Activated CD4-positive, alpha-beta T cell treated with anti-CD3 and anti-CD28 coated beads, Interleukin-2, amount 50 U/mL, for 24 hours (primary cell): ENCODE measurements around the gene POLR2C.
"Not testable (repeated sequence)": the region's sequence is repeated elsewhere in the genome, so short reads cannot be mapped to it uniquely, and the experiment has no call there.

Experiments used
- DNase-seq, 2 donors: peaks; one replicate each; pipeline ENCODE4 v3.0.0-alpha.2; 2020; ENCODE audit warnings: low read depth in 1 of 2, low spot score in 1 of 2

Gene POLR2C

GRCh38 chr16:57462209-57462977, at the start of gene POLR2C:
Gene POLR2C, plus strand, starts transcription at chr16:57462679. Its CDS starts 46 bp downstream, at chr16:57462725.
- peak; percentile 86 to 91 for DNase-seq

- DNase-seq: no peak
Observed at GRCh38 chr16:57413301-57413730, 49.2 kb upstream of the POLR2C start.

- DNase-seq: no peak
Observed at GRCh38 chr16:57413733-57414132, 48.7 kb upstream of the POLR2C start.

- no peak for DNase-seq
Observed at GRCh38 chr16:57416084-57416483, 46.4 kb upstream of the POLR2C start.

- DNase-seq: no peak
Observed at GRCh38 chr16:57419506-57419905, 43.0 kb upstream of the POLR2C start.

DNA sequence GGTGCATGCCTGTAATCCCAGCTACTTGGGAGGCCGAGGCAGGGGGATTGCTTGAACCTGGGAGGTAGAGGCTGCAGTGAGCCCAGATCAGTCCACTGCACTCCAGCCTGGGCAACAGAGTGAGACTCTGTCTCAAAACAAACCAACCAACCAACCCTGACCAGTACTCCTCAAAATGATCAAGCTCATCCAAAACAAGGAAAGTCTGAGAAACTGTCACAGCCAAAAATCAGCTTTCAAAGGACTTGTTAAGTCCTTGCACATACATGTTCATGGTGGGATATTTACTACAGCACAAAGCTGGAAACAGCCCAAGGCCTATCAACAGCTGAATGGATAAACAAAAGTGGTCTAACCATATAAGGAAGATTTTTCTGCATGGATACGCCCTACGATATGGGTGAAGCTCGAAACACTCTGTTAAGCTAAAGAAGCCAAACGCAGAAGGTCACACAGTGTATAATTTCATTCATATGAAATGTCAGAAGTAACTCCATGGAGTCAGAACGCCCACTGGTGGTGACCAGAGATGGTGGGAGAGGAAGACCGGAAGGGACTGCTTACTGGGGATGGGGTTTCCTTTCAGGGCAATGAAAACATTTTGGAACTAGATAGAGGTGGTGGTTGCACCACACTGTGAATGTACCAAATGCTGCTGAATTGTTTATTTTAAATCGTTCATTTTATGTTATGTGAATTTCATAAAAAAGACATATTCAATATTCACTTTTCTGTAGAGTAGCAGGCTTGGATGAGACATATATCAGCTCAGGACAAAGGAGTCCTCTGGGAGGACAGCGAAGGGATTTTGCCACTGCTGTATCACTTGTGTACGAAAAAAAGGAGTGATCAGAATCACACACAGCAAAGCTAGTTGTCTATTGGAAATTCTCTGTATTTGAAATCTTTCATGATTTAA, 40.2 kb upstream of the POLR2C start:
- no peak for DNase-seq

- DNase-seq: no peak
Observed at GRCh38 chr16:57423152-57423551, 39.3 kb upstream of the POLR2C start.

- DNase-seq: no peak
Observed at GRCh38 chr16:57424583-57424982, 37.9 kb upstream of the POLR2C start.

DNA sequence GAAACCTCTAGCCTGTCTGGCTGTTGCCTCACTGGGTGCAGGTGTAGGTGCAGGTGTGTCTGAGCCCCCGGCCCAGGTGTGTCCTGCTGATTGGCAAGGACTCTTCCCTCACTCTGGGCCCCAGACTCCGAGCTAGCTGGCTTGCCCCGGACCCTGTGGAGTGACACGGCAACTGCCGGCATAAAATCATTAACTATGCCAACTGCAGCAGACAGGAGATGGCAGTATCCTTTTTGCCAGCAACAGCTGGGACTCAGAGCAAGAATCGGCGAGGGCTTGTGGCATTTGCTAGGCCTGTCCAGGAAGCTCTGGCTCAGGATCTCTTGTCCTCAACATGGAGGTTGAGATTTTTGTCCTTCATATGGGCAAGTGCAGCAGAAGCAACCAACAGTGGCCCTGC, 36.1 kb upstream of the POLR2C start:
- no peak for DNase-seq

- no peak for DNase-seq
Observed at GRCh38 chr16:57427307-57427706, 35.2 kb upstream of the POLR2C start.

DNA sequence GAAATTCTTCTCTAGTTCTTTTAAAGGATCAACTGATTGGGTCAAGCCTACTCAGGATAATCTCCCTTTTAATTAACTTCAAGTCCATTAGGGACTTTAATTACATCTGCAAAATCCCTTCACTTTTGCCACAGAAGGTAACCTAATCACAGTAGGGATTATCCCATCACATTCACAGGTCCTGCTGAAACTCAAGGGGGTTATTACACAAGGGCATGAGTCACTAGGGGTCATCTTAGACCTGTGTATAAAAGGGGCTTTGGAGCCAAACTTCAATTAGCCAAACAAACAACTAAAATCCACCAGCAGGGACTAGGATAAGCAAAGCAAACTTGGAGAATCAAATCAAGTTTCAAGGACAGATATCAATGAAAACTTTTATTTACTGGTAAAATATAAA, 34.7 kb upstream of the POLR2C start:
- DNase-seq: no peak

DNA sequence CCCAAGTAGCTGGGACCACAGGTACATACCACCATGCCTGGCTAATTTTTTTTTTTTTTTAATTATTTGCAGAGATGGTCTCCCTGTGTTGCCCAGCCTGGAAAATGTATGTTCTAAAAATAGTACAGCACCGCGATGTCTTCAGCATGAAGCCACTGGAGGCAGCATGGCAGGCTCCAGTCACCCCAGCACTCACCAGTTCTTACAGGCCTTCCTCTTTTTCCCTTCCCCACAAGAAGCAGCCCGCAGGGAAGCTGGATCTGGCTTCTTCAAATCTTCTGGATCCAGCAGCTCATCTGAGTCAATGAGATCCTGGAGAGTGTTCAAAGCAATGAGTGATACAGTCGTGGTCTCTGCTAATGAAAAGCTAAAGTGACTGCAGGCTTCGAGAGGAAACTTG, 31.5 kb upstream of the POLR2C start:
- DNase-seq: no peak

DNA sequence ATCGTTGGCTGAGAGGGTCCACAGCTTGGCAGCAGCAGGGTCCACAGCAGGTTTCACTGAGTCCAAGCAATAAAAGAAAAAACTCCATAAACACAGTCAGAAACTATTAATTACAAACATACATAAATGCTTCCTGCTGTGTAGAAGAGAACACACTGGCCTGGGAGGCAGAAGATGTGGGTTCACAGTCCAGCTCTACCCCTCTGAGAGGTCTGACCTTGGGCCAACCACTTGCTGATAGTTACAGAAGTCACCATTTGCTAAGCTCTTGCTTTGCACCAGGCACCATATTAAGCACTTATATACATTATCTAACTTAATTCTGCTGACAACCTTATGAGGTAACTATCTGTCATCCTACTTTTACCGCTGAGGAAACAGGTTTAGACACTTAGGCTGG, 30.0 kb upstream of the POLR2C start:
- DNase-seq: no peak

GRCh38 chr16:57432989-57433388, 29.5 kb upstream of the POLR2C start:
- no peak for DNase-seq

GRCh38 chr16:57434003-57434402, 28.5 kb upstream of the POLR2C start:
- no peak for DNase-seq

- no peak for DNase-seq
Observed at GRCh38 chr16:57435838-57436237, 26.6 kb upstream of the POLR2C start.

DNA sequence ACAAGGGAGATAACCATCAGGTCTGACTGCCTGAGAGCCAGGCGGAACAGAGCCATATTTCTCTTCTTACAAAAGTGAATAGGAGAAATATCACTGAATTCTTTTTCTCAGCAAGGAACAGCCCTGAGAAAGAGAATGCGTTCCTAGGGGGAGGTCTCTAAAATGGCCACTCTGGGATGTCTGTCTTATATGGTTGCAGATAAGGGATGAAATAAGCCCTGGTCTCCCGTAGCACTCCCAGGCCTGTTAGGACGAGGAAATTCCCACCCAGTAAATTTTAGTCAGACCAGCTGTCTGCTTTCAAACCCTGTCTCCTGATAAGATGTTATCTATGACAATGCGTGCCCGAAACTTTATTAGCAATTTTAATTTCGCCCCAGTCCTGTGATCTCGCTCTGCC, 22.5 kb upstream of the POLR2C start:
- DNase-seq: not testable (repeated sequence)

- DNase-seq: not testable (repeated sequence)
Observed at GRCh38 chr16:57440551-57440950, 21.9 kb upstream of the POLR2C start.

DNA sequence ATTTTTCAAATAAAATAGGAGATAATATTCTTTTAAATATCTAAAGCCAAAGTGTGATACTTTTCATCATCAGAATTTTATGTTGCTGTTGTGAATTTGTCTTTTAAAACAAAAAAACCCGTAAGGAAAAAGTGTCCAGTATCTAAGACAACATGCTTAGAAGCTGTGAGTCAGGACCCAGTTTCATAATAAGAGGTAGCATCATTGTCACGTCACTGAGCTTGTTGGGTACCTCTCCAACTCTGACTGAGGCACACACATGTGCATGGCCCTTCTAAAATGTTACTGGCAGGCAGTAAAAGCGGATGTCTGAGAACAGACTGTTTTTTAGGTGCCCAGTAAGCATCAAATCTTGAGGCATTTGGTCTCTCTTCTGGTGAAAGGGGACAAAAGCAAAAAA, 17.8 kb upstream of the POLR2C start:
- no peak for DNase-seq

- DNase-seq: no peak
Observed at GRCh38 chr16:57445510-57445909, 17.0 kb upstream of the POLR2C start.

GRCh38 chr16:57446531-57447185, 15.8 kb upstream of the POLR2C start:
- peak in 1 of 2 donors; percentile 3 for DNase-seq
